Measurements from ENCODE around the gene VCX2. TPM values are rescaled to one million over a fixed set of nuclear protein-coding genes. Genes with fewer than 3 reads are reported as not detected.
"Not testable (repeated sequence)": the region's sequence is repeated elsewhere in the genome, so short reads cannot be mapped to it uniquely, and the experiment has no call there.

The VCX2 gene
- total RNA-seq: under 1 TPM in 1 of 8 experiments, not detected in 7; 0.59 TPM

- H3K4me1 ChIP-seq (replicated peaks in 1 of 2); in situ Hi-C loops (cut with MboI; ENCODE audit: low pct_unique_long_range_greater_than_20kb in 2 of 9, low sequenced_read_pairs in 9 of 9, unreplicated experiment in 9 of 9); H3K27ac ChIP-seq; H3K4me3 ChIP-seq; ATAC-seq (replicated peaks in 6 of 8): not testable (repeated sequence)
- WGBS, 10 experiments: 92% methylated on average over 2 of the region's 3 CpGs; no CpG with 5 or more reads in 9 of the 10 experiments
Measured at GRCh38 chrX:8171169-8171568, at the start of gene VCX2. Gene VCX2 (minus strand): TSS chrX:8171267. CDS start chrX:8170643, 624 bp downstream.

- in situ Hi-C loops (cut with MboI; ENCODE audit: low pct_unique_long_range_greater_than_20kb in 2 of 9, low sequenced_read_pairs in 9 of 9, unreplicated experiment in 9 of 9): no loop called here
- no peak overlapping the region for H3K4me3 ChIP-seq
- H3K27ac ChIP-seq: no peak overlapping the region
- peaks cover 3 to 4% of the 10 kb centered on the region in 2 donors for H3K4me1 ChIP-seq (replicated peaks in 1 of 2)
- ATAC-seq (replicated peaks in 6 of 8): peak in 2 of 8 experiments; percentile 70 to 90
- WGBS, 10 experiments: 19 to 46% methylated on average over 3 to 4 of the region's 4 CpGs; no CpG with 5 or more reads in 8 of the 10 experiments
Measured at GRCh38 chrX:8204943-8205342, 33.9 kb upstream of the VCX2 start.

- no peak overlapping the region for H3K27ac ChIP-seq
- no peak for ATAC-seq (replicated peaks in 6 of 8)
- H3K4me3 ChIP-seq: no peak overlapping the region
- in situ Hi-C loops (cut with MboI; ENCODE audit: low pct_unique_long_range_greater_than_20kb in 2 of 9, low sequenced_read_pairs in 9 of 9, unreplicated experiment in 9 of 9): no loop called here
- 60 to 100% methylated on average over 1 to 3 of the region's 6 CpGs; no CpG with 5 or more reads in 8 of the 10 experiments for WGBS, 10 experiments
- peaks cover 3 to 4% of the 10 kb centered on the region in 2 donors for H3K4me1 ChIP-seq (replicated peaks in 1 of 2)
Measured at GRCh38 chrX:8204169-8204935, 33.3 kb upstream of the VCX2 start.

- Histone ChIP-seq H3K4me3 (no peak overlapping the region), H3K27ac (no peak overlapping the region), H3K4me1 (replicated peaks in 1 of 2) (peaks cover 3 to 6% of the 10 kb centered on the region in 2 donors)
- WGBS, 10 experiments: 11 to 100% (median 26%) methylated on average over 1 to 6 of the region's 8 CpGs; no CpG with 5 or more reads in 7 of the 10 experiments
- peak in 6 of 8 experiments; percentile 56 to 91 (median 82) for ATAC-seq (replicated peaks in 6 of 8)
- in situ Hi-C loops (cut with MboI; ENCODE audit: low pct_unique_long_range_greater_than_20kb in 2 of 9, low sequenced_read_pairs in 9 of 9, unreplicated experiment in 9 of 9): no loop called here
Measured at GRCh38 chrX:8201896-8202331, 30.8 kb upstream of the VCX2 start.

GRCh38 chrX:8196776-8197175, 25.7 kb upstream of the VCX2 start:
- Histone ChIP-seq H3K27ac (no peak overlapping the region), H3K4me3 (no peak overlapping the region), H3K4me1 (replicated peaks in 1 of 2) (peaks cover 0 to 4% of the 10 kb centered on the region in 2 donors)
- ATAC-seq (replicated peaks in 6 of 8): peak in 3 of 8 experiments; percentile 69 to 86 (median 83)
- WGBS, 10 experiments: 0 to 58% (median 18%) methylated on average over 1 to 7 of the region's 7 CpGs; no CpG with 5 or more reads in 7 of the 10 experiments
- in situ Hi-C loops (cut with MboI; ENCODE audit: low pct_unique_long_range_greater_than_20kb in 2 of 9, low sequenced_read_pairs in 9 of 9, unreplicated experiment in 9 of 9): no loop called here

- ATAC-seq (replicated peaks in 6 of 8): no peak
- no peak overlapping the region for H3K27ac ChIP-seq
- H3K4me3 ChIP-seq: no peak overlapping the region
- H3K4me1 ChIP-seq (replicated peaks in 1 of 2): peaks cover 0 to 4% of the 10 kb centered on the region in 2 donors
- in situ Hi-C loops (cut with MboI; ENCODE audit: low pct_unique_long_range_greater_than_20kb in 2 of 9, low sequenced_read_pairs in 9 of 9, unreplicated experiment in 9 of 9): no loop called here
- 0 to 100% (median 78%) methylated on average over 1 to 2 of the region's 2 CpGs; no CpG with 5 or more reads in 6 of the 10 experiments for WGBS, 10 experiments
Measured at GRCh38 chrX:8194216-8194615, 23.1 kb upstream of the VCX2 start.

GRCh38 chrX:8192276-8192675, 21.2 kb upstream of the VCX2 start:
- in situ Hi-C loops (cut with MboI; ENCODE audit: low pct_unique_long_range_greater_than_20kb in 2 of 9, low sequenced_read_pairs in 9 of 9, unreplicated experiment in 9 of 9): no loop called here
- Histone ChIP-seq H3K27ac (no peak overlapping the region), H3K4me1 (replicated peaks in 1 of 2) (peaks cover 0 to 4% of the 10 kb centered on the region in 2 donors), H3K4me3 (no peak overlapping the region)
- WGBS, 10 experiments: 81 to 100% methylated on average over 1 to 2 of the region's 2 CpGs; no CpG with 5 or more reads in 8 of the 10 experiments
- no peak for ATAC-seq (replicated peaks in 6 of 8)

GRCh38 chrX:8191022-8191421, 20.0 kb upstream of the VCX2 start:
- peak in 2 of 8 experiments; percentile 37 to 54 for ATAC-seq (replicated peaks in 6 of 8)
- no peak overlapping the region for H3K4me3 ChIP-seq
- 29 to 88% (median 78%) methylated on average over 1 to 7 of the region's 8 CpGs; no CpG with 5 or more reads in 7 of the 10 experiments for WGBS, 10 experiments
- H3K4me1 ChIP-seq (replicated peaks in 1 of 2): no peaks in the 10 kb centered on the region
- H3K27ac ChIP-seq: no peak overlapping the region
- in situ Hi-C loops (cut with MboI; ENCODE audit: low pct_unique_long_range_greater_than_20kb in 2 of 9, low sequenced_read_pairs in 9 of 9, unreplicated experiment in 9 of 9): no loop called here

GRCh38 chrX:8190341-8190830, 19.3 kb upstream of the VCX2 start:
- Histone ChIP-seq H3K4me1 (replicated peaks in 1 of 2) (no peaks in the 10 kb centered on the region), H3K4me3 (no peak overlapping the region), H3K27ac (no peak overlapping the region)
- 20 to 100% (median 93%) methylated on average over 1 to 3 of the region's 4 CpGs; no CpG with 5 or more reads in 5 of the 10 experiments for WGBS, 10 experiments
- no peak for ATAC-seq (replicated peaks in 6 of 8)
- in situ Hi-C loops (cut with MboI; ENCODE audit: low pct_unique_long_range_greater_than_20kb in 2 of 9, low sequenced_read_pairs in 9 of 9, unreplicated experiment in 9 of 9): no loop called here

GRCh38 chrX:8189096-8189830, 18.2 kb upstream of the VCX2 start:
- Histone ChIP-seq H3K27ac (no peak overlapping the region), H3K4me1 (replicated peaks in 1 of 2) (no peaks in the 10 kb centered on the region), H3K4me3 (no peak overlapping the region)
- 0 to 100% (median 70%) methylated on average over 1 to 5 of the region's 6 CpGs; no CpG with 5 or more reads in 4 of the 10 experiments for WGBS, 10 experiments
- in situ Hi-C loops (cut with MboI; ENCODE audit: low pct_unique_long_range_greater_than_20kb in 2 of 9, low sequenced_read_pairs in 9 of 9, unreplicated experiment in 9 of 9): no loop called here
- ATAC-seq (replicated peaks in 6 of 8): peak in 1 of 8 experiments; percentile 19

GRCh38 chrX:8183346-8183745, 12.3 kb upstream of the VCX2 start:
- 0 to 100% (median 0%) methylated on average over 1 of the region's 1 CpG; no CpG with 5 or more reads in 7 of the 10 experiments for WGBS, 10 experiments
- in situ Hi-C loops (cut with MboI; ENCODE audit: low pct_unique_long_range_greater_than_20kb in 2 of 9, low sequenced_read_pairs in 9 of 9, unreplicated experiment in 9 of 9): no loop called here
- no peak for ATAC-seq (replicated peaks in 6 of 8)

GRCh38 chrX:8179656-8180055, 8.6 kb upstream of the VCX2 start:
- Histone ChIP-seq H3K27ac (no peak overlapping the region), H3K4me1 (replicated peaks in 1 of 2) (no peaks in the 10 kb centered on the region), H3K4me3 (no peak overlapping the region)
- in situ Hi-C loops (cut with MboI; ENCODE audit: low pct_unique_long_range_greater_than_20kb in 2 of 9, low sequenced_read_pairs in 9 of 9, unreplicated experiment in 9 of 9): no loop called here
- WGBS, 10 experiments: 29% methylated on average over 1 of the region's 1 CpG; no CpG with 5 or more reads in 8 of the 10 experiments
- ATAC-seq (replicated peaks in 6 of 8): no peak

More at GRCh38 chrX:8183346-8183745, 12.3 kb upstream of the VCX2 start:
- H3K4me1 ChIP-seq (replicated peaks in 1 of 2): no peaks in the 10 kb centered on the region
- no peak overlapping the region for H3K4me3 ChIP-seq
- H3K27ac ChIP-seq: no peak overlapping the region

- in situ Hi-C loops (cut with MboI; ENCODE audit: low pct_unique_long_range_greater_than_20kb in 2 of 9, low sequenced_read_pairs in 9 of 9, unreplicated experiment in 9 of 9); H3K4me3 ChIP-seq; H3K4me1 ChIP-seq (replicated peaks in 1 of 2); ATAC-seq (replicated peaks in 6 of 8); H3K27ac ChIP-seq: not testable (repeated sequence)
- no CpG with 5 or more reads among the region's 7 CpGs for WGBS, 10 experiments
Measured at GRCh38 chrX:8154011-8154410, 17.1 kb downstream of the VCX2 start.

All from motor neuron (in vitro differentiated cells).